ENCODE data around the gene NEXN.

DNA sequence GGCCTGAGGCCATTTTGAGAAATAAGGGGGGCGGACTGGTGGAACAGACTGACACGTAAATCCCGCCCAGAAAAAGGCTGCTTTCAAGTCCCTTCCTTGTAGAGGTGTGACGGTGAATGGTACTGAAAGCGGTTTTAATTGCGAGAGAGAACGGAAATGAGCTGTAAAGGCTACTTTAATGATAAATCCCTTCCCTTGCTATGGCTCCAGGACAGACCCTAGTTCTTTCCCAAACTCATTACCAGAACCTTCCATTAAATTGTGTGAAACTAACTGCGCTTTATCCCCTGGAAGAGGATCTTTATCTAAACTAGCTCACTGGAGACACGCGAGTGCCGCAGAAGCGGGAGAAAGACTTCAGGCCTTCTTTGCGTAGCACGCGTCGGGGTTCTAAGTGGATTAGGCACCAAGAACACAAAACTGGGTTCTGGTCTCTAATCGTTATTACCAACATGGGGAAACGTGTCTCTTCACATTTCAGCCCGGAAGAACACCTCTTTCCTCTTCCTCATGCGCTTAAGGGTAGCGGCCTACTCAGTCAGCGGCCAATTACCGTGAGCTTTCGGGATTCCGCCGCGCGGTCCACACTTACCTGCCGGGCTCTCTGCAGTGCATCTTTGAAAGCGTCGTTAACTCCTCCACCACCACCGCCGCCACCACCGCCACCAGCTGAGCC is 90.0 kb downstream of the NEXN start:
- TF ChIP-seq, protein P1, sequence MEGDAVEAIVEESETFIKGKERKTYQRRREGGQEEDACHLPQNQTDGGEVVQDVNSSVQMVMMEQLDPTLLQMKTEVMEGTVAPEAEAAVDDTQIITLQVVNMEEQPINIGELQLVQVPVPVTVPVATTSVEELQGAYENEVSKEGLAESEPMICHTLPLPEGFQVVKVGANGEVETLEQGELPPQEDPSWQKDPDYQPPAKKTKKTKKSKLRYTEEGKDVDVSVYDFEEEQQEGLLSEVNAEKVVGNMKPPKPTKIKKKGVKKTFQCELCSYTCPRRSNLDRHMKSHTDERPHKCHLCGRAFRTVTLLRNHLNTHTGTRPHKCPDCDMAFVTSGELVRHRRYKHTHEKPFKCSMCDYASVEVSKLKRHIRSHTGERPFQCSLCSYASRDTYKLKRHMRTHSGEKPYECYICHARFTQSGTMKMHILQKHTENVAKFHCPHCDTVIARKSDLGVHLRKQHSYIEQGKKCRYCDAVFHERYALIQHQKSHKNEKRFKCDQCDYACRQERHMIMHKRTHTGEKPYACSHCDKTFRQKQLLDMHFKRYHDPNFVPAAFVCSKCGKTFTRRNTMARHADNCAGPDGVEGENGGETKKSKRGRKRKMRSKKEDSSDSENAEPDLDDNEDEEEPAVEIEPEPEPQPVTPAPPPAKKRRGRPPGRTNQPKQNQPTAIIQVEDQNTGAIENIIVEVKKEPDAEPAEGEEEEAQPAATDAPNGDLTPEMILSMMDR (IDR thresholded peaks at IDR 0.05; ENCODE audit: insufficient read depth, low read depth, low read length): no peak
- no peak for TF ChIP-seq EZH2 (IDR thresholded peaks at IDR 0.05; ENCODE audit: insufficient read depth, low read length)
